Hepatocyte (in vitro differentiated cells): Measurements from ENCODE around the gene SCP2D1. TPM values are rescaled to one million over a fixed set of nuclear protein-coding genes. Genes with fewer than 3 reads are reported as not detected.

ENCODE experiments used
- DNase-seq: peaks from one replicate; pipeline ENCODE4 v3.0.0-alpha.2; 2016; ENCODE audit warnings: low spot score
- H2AFZ ChIP-seq: fragments of 200-600 bp; sonication (generic); 2 replicates; pipeline ENCODE4 v1.6.0; 2016; ENCODE audit warnings: antibody characterized with exemption, mild to moderate bottlenecking
- H3K27ac ChIP-seq: fragments of 200-600 bp; sonication (generic); 2 replicates; pipeline ENCODE4 v1.5.1; 2016; ENCODE audit warnings: mild to moderate bottlenecking
- H3K27me3 ChIP-seq: fragments of 200-600 bp; sonication (generic); 2 replicates; pipeline ENCODE4 v1.6.1; 2016
- H3K36me3 ChIP-seq: fragments of 200-600 bp; sonication (generic); replicated peaks from 2 replicates; pipeline ENCODE4 v1.5.1; 2016; ENCODE audit warnings: low read depth; ENCODE audit not compliant: insufficient read depth
- H3K4me1 ChIP-seq: fragments of 200-600 bp; sonication (generic); 2 replicates; pipeline ENCODE4 v1.5.1; 2016; ENCODE audit warnings: mild to moderate bottlenecking, moderate library complexity; ENCODE audit not compliant: insufficient read depth
- H3K4me2 ChIP-seq: fragments of 200-600 bp; sonication (generic); 2 replicates; pipeline ENCODE4 v1.6.0; 2016
- H3K4me3 ChIP-seq: fragments of 200-600 bp; sonication (generic); 2 replicates; pipeline ENCODE4 v1.5.1; 2016; ENCODE audit warnings: mild to moderate bottlenecking
- H3K79me2 ChIP-seq: fragments of 200-600 bp; sonication (generic); 2 replicates; pipeline ENCODE4 v1.6.0; 2017; ENCODE audit warnings: mild to moderate bottlenecking
- H3K9me2 ChIP-seq: fragments of 200-600 bp; sonication (generic); replicated peaks from 2 replicates; pipeline ENCODE4 v1.6.0; 2017; ENCODE audit warnings: mild to moderate bottlenecking; ENCODE audit not compliant: insufficient read depth
- H3K9me3 ChIP-seq: fragments of 200-600 bp; sonication (generic); 2 replicates; pipeline ENCODE4 v1.5.1; 2016; ENCODE audit warnings: low read depth, mild to moderate bottlenecking
- H4K20me1 ChIP-seq: fragments of 200-600 bp; sonication (generic); 2 replicates; pipeline ENCODE4 v1.6.0; 2016; ENCODE audit warnings: mild to moderate bottlenecking; ENCODE audit not compliant: insufficient read depth, poor library complexity, severe bottlenecking
- CTCF ChIP-seq: fragments of 200-600 bp; sonication (generic); IDR thresholded peaks from 2 replicates; pipeline ENCODE4 v1.5.1; 2016; ENCODE audit warnings: antibody characterized with exemption, mild to moderate bottlenecking; ENCODE audit not compliant: poor library complexity
- EZH2 ChIP-seq: fragments of 200-600 bp; sonication (generic); IDR thresholded peaks from 2 replicates; pipeline ENCODE4 v1.6.1; 2016; ENCODE audit warnings: antibody characterized with exemption, mild to moderate bottlenecking, borderline replicate concordance
- EZH2phosphoT487 ChIP-seq: fragments of 200-600 bp; sonication (generic); IDR thresholded peaks from one replicate; pipeline ENCODE4 v1.6.1; 2018; ENCODE audit warnings: antibody characterized with exemption, mild to moderate bottlenecking, low read depth, moderate library complexity; ENCODE audit not compliant: unreplicated experiment, severe bottlenecking
- WGBS: methylation state at CpG from one replicate; pipeline ENCODE4 v1.1.6; 2016; ENCODE audit warnings: low lambda C conversion rate; ENCODE audit errors: missing lambda C conversion rate; 5-methylcytosine and 5-hydroxymethylcytosine counted together
- polyA plus RNA-seq: library from polyadenylated mRNA; unstranded; fragments of >200 nt; fragmentation: Nextera tagmentation; extraction: Ambion mirVana; gene quantifications from 2 replicates; pipeline ENCODE4 v1.2.1, GENCODE V29; 2016
- total RNA-seq: library from RNA; depleted of rRNA; stranded (reverse); fragments of >200 nt; gene quantifications from 2 replicates; pipeline ENCODE4 v1.2.3, GENCODE V29; 2014

Gene SCP2D1
- total and polyA plus RNA-seq, 2 experiments from 2014 or later, result not detected

GRCh38 chr20:18847226-18847755 is 33.7 kb downstream of the SCP2D1 start:
- Histone ChIP-seq H3K36me3 (no peaks in the 10 kb centered on the region), H4K20me1 (no peaks in the 10 kb centered on the region), H3K27ac (no peak overlapping the region), H3K4me3 (no peak overlapping the region), H2AFZ (no peak overlapping the region), H3K9me2 (no peaks in the 10 kb centered on the region), H3K4me2 (no peak overlapping the region), H3K27me3 (no peaks in the 10 kb centered on the region), H3K9me3 (no peaks in the 10 kb centered on the region), H3K4me1 (no peaks in the 10 kb centered on the region), H3K79me2 (no peaks in the 10 kb centered on the region)
- TF ChIP-seq CTCF (no peak), EZH2phosphoT487 (no peak), EZH2 (no peak)
- no peak for DNase-seq
- WGBS, result 94% methylated on average over 7 of the region's 7 CpGs

- no peak overlapping the region for H3K4me2 ChIP-seq
- H3K36me3 ChIP-seq, result no peaks in the 10 kb centered on the region
- no peaks in the 10 kb centered on the region for H3K9me3 ChIP-seq
- H2AFZ ChIP-seq, result no peak overlapping the region
- 71% methylated on average over 3 of the region's 3 CpGs for WGBS
- no peaks in the 10 kb centered on the region for H3K9me2 ChIP-seq
- TF ChIP-seq EZH2 (no peak), EZH2phosphoT487 (no peak), CTCF (no peak)
- H3K4me1 ChIP-seq, result no peaks in the 10 kb centered on the region
- H3K79me2 ChIP-seq, result no peaks in the 10 kb centered on the region
- H3K4me3 ChIP-seq, result no peak overlapping the region
- no peak overlapping the region for H3K27ac ChIP-seq
- H3K27me3 ChIP-seq, result no peaks in the 10 kb centered on the region
- DNase-seq, result no peak
- no peaks in the 10 kb centered on the region for H4K20me1 ChIP-seq
Observed at GRCh38 chr20:18849131-18849530, 35.5 kb downstream of the SCP2D1 start.

- TF ChIP-seq EZH2phosphoT487 (no peak), CTCF (no peak), EZH2 (no peak)
- Histone ChIP-seq H4K20me1 (no peaks in the 10 kb centered on the region), H3K27me3 (no peaks in the 10 kb centered on the region), H3K4me3 (no peak overlapping the region), H2AFZ (no peak overlapping the region), H3K4me1 (no peaks in the 10 kb centered on the region), H3K27ac (no peak overlapping the region), H3K9me3 (no peaks in the 10 kb centered on the region), H3K79me2 (no peaks in the 10 kb centered on the region), H3K9me2 (no peaks in the 10 kb centered on the region), H3K36me3 (no peaks in the 10 kb centered on the region), H3K4me2 (no peak overlapping the region)
- DNase-seq, result no peak
Observed at GRCh38 chr20:18851629-18852028, 38.0 kb downstream of the SCP2D1 start.

GRCh38 chr20:18852318-18852717 is 38.7 kb downstream of the SCP2D1 start:
- H3K27me3 ChIP-seq, result no peaks in the 10 kb centered on the region
- H3K9me3 ChIP-seq, result no peaks in the 10 kb centered on the region
- no peaks in the 10 kb centered on the region for H3K36me3 ChIP-seq
- no peaks in the 10 kb centered on the region for H3K9me2 ChIP-seq
- H3K79me2 ChIP-seq, result no peaks in the 10 kb centered on the region
- no peak overlapping the region for H3K27ac ChIP-seq
- WGBS, result 84% methylated on average over 3 of the region's 3 CpGs
- no peaks in the 10 kb centered on the region for H4K20me1 ChIP-seq
- H3K4me3 ChIP-seq, result no peak overlapping the region
- no peak for DNase-seq
- no peak for TF ChIP-seq CTCF
- TF ChIP-seq EZH2phosphoT487, result no peak
- no peak for TF ChIP-seq EZH2
- no peak overlapping the region for H3K4me2 ChIP-seq
- H2AFZ ChIP-seq, result no peak overlapping the region
- no peaks in the 10 kb centered on the region for H3K4me1 ChIP-seq
